Testis (tissue), 3 donors: Measurements from ENCODE around the gene MLH3. TPM values are rescaled to one million over a fixed set of nuclear protein-coding genes. Genes with fewer than 3 reads are reported as not detected.
A peak's percentile ranks its signal among the peaks of the same experiment; 100 is the strongest.

Experiments used
- DNase-seq: peaks from one replicate; pipeline ENCODE4 v3.0.0-alpha.2; 2019
- H3K27ac ChIP-seq, 2 donors: fragments of 200-600 bp; sonication (generic); one replicate each; pipeline ENCODE4 v1.5.1; 2019
- H3K27me3 ChIP-seq: fragments of 200-600 bp; sonication (generic); one replicate; pipeline ENCODE4 v1.5.1; 2019
- H3K36me3 ChIP-seq: fragments of 200-600 bp; sonication (generic); one replicate; pipeline ENCODE4 v1.5.1; 2017; ENCODE audit warnings: low read depth; ENCODE audit errors: missing control alignments
- H3K4me1 ChIP-seq: fragments of 200-600 bp; sonication (generic); one replicate; pipeline ENCODE4 v1.5.1; 2019
- H3K4me3 ChIP-seq, 2 donors: fragments of 200-600 bp; sonication (generic); one replicate each; pipeline ENCODE4 v1.5.1; 2017 to 2019
- H3K9me3 ChIP-seq: fragments of 200-600 bp; sonication (generic); one replicate; pipeline ENCODE4 v1.5.1; 2017
- CTCF ChIP-seq, 3 experiments: fragments of 450-650 bp in 2 of 3; fragments of 200-600 bp in 1 of 3; sonication (generic) in 1 of 3; IDR thresholded peaks; one replicate each; pipeline ENCODE4 v1.5.1; 2016 to 2019; ENCODE audit warnings: antibody characterized with exemption in 3 of 3, mild to moderate bottlenecking in 2 of 3, moderate library complexity in 1 of 3
- POLR2A ChIP-seq: fragments of 450-650 bp; IDR thresholded peaks from one replicate; pipeline ENCODE4 v1.6.1; 2017; ENCODE audit warnings: antibody characterized with exemption, mild to moderate bottlenecking, moderate library complexity
- WGBS, 2 donors: methylation state at CpG; one replicate each; pipeline ENCODE4 v1.1.5; 2018; 5-methylcytosine and 5-hydroxymethylcytosine counted together
- intact Hi-C: fragments of 100-400 bp; cut with DNase I; formaldehyde crosslinking; loops from one replicate; pipeline ENCODE4 v1.15.1; 2023; ENCODE audit warnings: low total_unique reads
- polyA plus RNA-seq: library from polyadenylated mRNA; stranded (reverse); fragments of 350-450 nt; fragmentation: Illumina TruSeq; extraction: RNeasy Lipid Tissue Mini Kit (QIAGEN cat#74804); gene quantifications from one replicate; pipeline ENCODE4 v1.2.3, GENCODE V29; 2014; ENCODE audit warnings: low read depth, low replicate concordance; ENCODE audit not compliant: insufficient read depth
- total RNA-seq, 2 donors: library from RNA; depleted of rRNA; stranded (reverse); fragments of >200 nt; gene quantifications; one replicate each; pipeline ENCODE4 v1.2.3, GENCODE V29; 2016

Gene MLH3
- total and polyA plus RNA-seq, 3 donors from 2014 or later = 21.5 to 36.2 (median 31.8) TPM

- H3K27me3 ChIP-seq = no peaks in the 10 kb centered on the region
- no peaks in the 10 kb centered on the region for H3K4me1 ChIP-seq
- no peak overlapping the region for H3K4me3 ChIP-seq
- no peaks in the 10 kb centered on the region for H3K36me3 ChIP-seq
- WGBS, 2 donors = 71 to 75% methylated on average over 2 of the region's 2 CpGs
- intact Hi-C loops = loop anchor here (10.0 kb wide), 1 partner anchor 115 kb away; no protein-coding TSS in a partner anchor
- TF ChIP-seq CTCF (IDR thresholded peaks at IDR 0.05) (no peak), POLR2A (no peak)
- H3K9me3 ChIP-seq = no peaks in the 10 kb centered on the region
- H3K27ac ChIP-seq = no peak overlapping the region
- DNase-seq = no peak
Observed at GRCh38 chr14:75059642-75060041, 8.4 kb upstream of the MLH3 start.

- TF ChIP-seq POLR2A (no peak), CTCF (IDR thresholded peaks at IDR 0.05) (no peak)
- no peak overlapping the region for H3K4me3 ChIP-seq
- 75 to 77% methylated on average over 1 of the region's 1 CpG for WGBS, 2 donors
- H3K36me3 ChIP-seq = no peaks in the 10 kb centered on the region
- intact Hi-C loops = no loop called here
- no peak overlapping the region for H3K27ac ChIP-seq
- no peaks in the 10 kb centered on the region for H3K9me3 ChIP-seq
- DNase-seq = no peak
- no peaks in the 10 kb centered on the region for H3K27me3 ChIP-seq
- peaks cover 8% of the 10 kb centered on the region for H3K4me1 ChIP-seq
Observed at GRCh38 chr14:75054421-75054820, 3.2 kb upstream of the MLH3 start.

GRCh38 chr14:75053396-75054291, 2.4 kb upstream of the MLH3 start:
- Histone ChIP-seq H3K4me3 (no peak overlapping the region), H3K27me3 (no peaks in the 10 kb centered on the region), H3K27ac (no peak overlapping the region), H3K36me3 (no peaks in the 10 kb centered on the region), H3K9me3 (no peaks in the 10 kb centered on the region), H3K4me1 (peaks cover 16% of the 10 kb centered on the region)
- 65 to 68% methylated on average over 5 of the region's 5 CpGs for WGBS, 2 donors
- no peak for DNase-seq
- intact Hi-C loops = no loop called here
- TF ChIP-seq CTCF (IDR thresholded peaks at IDR 0.05) (no peak), POLR2A (no peak)

DNA sequence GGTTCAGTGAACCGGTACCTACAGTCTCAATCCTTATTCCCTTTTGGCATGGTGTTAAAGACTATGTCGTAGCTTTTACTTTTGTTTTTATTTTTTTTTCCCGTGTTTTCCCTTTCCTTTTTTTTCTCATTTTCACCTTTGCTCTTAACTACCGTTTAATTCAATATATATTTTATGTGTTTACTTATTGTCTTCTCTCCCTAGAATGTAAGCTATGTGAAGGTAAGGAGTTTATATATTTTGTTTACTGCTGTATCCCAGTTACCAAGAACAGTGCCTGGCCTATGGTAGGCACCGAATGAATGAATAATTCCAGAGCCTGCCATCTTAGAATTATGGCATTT, 261 bp upstream of the MLH3 start:
- intact Hi-C loops = no loop called here
- DNase-seq = no peak
- TF ChIP-seq CTCF (IDR thresholded peaks at IDR 0.05) = no peak
- no peak for TF ChIP-seq POLR2A
- Histone ChIP-seq H3K4me3 (peak overlapping the region; percentile 74 to 76), H3K27me3 (no peaks in the 10 kb centered on the region), H3K4me1 (peaks cover 17% of the 10 kb centered on the region), H3K36me3 (no peaks in the 10 kb centered on the region), H3K27ac (peak overlapping the region in 1 of 2 donors; percentile 94), H3K9me3 (no peaks in the 10 kb centered on the region)
- 20 to 23% methylated on average over 5 of the region's 5 CpGs for WGBS, 2 donors
